ENCODE data around the gene RIMOC1.

RIMOC1 gene

GRCh38 chr5:41924872-41925554 lies 20.9 kb downstream of the RIMOC1 start, which contains the start of gene FBXO4 (continued):
- TF ChIP-seq ZSCAN23 (tag by site-specific recombination; IDR thresholded peaks at IDR 0.05) (0 out of 2 replicates have a peak, but pooled peaks have one; percentile 27), ZEB2 (tag by site-specific recombination; IDR thresholded peaks at IDR 0.05) (peak; percentile 81), ZNF302 (tag by site-specific recombination; IDR thresholded peaks at IDR 0.05; ENCODE audit: low read depth) (no peak), ZNF560 (tag by site-specific recombination; IDR thresholded peaks at IDR 0.05; ENCODE audit: borderline replicate concordance) (no peak), ZNF768 (tag by site-specific recombination; IDR thresholded peaks at IDR 0.05) (peak; percentile 6; the same call in 1 of the 2 replicates), ZNF707 (tag by site-specific recombination; IDR thresholded peaks at IDR 0.05) (no peak), ZBTB8A (tag by site-specific recombination; IDR thresholded peaks at IDR 0.05) (peak; percentile 98), ZNF239 (tag by site-specific recombination; IDR thresholded peaks at IDR 0.05) (0 out of 2 replicates have a peak, but pooled peaks have one; percentile 30), BCL11A (tag by site-specific recombination; IDR thresholded peaks at IDR 0.05; ENCODE audit: low read depth) (no peak), CTCF (tag by site-specific recombination; IDR thresholded peaks at IDR 0.05) (peak; percentile 99), ATF2 (tag by site-specific recombination; IDR thresholded peaks at IDR 0.05; ENCODE audit: low read depth) (peak; percentile 7; the same call in 1 of the 2 replicates), KLF9 (tag by site-specific recombination; IDR thresholded peaks at IDR 0.05; ENCODE audit: low read depth) (peak; percentile 59; the same call in 1 of the 2 replicates), ZBTB1 (tag by site-specific recombination; IDR thresholded peaks at IDR 0.05) (0 out of 2 replicates have a peak, but pooled peaks have one; percentile 15), YY2 (tag by site-specific recombination; IDR thresholded peaks at IDR 0.05) (peak; percentile 93), ZBTB17 (tag by site-specific recombination; IDR thresholded peaks at IDR 0.05) (peak; percentile 91), ZNF624 (tag by site-specific recombination; IDR thresholded peaks at IDR 0.05) (no peak), ZFP69B (tag by site-specific recombination; IDR thresholded peaks at IDR 0.05) (peak; percentile 65; the same call in 1 of the 2 replicates), HOXA7 (CRISPR knock-in tag; IDR thresholded peaks at IDR 0.05; ENCODE audit: borderline replicate concordance) (0 out of 2 replicates have a peak, but pooled peaks have one; percentile 39), ZNF600 (tag by site-specific recombination; IDR thresholded peaks at IDR 0.05) (peak; percentile 82), ZNF398 (tag by site-specific recombination; IDR thresholded peaks at IDR 0.05) (no peak), ZNF843 (tag by site-specific recombination; IDR thresholded peaks at IDR 0.05) (peak; percentile 40; the same call in 1 of the 2 replicates), ZNF670 (tag by site-specific recombination; IDR thresholded peaks at IDR 0.05; ENCODE audit: low read depth) (no peak), ZNF660 (tag by site-specific recombination; IDR thresholded peaks at IDR 0.05) (peak; percentile 74), HIC1 (tag by site-specific recombination; IDR thresholded peaks at IDR 0.05) (peak; percentile 99), SCRT2 (tag by site-specific recombination; IDR thresholded peaks at IDR 0.05) (peak; percentile 52; the same call in 1 of the 2 replicates), ZNF146 (tag by site-specific recombination; IDR thresholded peaks at IDR 0.05) (peak; percentile 9; the same call in 1 of the 2 replicates)
- TF ChIP-seq, protein P1, sequence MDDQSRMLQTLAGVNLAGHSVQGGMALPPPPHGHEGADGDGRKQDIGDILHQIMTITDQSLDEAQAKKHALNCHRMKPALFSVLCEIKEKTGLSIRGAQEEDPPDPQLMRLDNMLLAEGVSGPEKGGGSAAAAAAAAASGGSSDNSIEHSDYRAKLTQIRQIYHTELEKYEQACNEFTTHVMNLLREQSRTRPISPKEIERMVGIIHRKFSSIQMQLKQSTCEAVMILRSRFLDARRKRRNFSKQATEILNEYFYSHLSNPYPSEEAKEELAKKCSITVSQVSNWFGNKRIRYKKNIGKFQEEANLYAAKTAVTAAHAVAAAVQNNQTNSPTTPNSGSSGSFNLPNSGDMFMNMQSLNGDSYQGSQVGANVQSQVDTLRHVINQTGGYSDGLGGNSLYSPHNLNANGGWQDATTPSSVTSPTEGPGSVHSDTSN (CRISPR knock-in tag; IDR thresholded peaks at IDR 0.05) = peak; percentile 91; the same call in 1 of the 2 replicates
- TF ChIP-seq, protein P2, sequence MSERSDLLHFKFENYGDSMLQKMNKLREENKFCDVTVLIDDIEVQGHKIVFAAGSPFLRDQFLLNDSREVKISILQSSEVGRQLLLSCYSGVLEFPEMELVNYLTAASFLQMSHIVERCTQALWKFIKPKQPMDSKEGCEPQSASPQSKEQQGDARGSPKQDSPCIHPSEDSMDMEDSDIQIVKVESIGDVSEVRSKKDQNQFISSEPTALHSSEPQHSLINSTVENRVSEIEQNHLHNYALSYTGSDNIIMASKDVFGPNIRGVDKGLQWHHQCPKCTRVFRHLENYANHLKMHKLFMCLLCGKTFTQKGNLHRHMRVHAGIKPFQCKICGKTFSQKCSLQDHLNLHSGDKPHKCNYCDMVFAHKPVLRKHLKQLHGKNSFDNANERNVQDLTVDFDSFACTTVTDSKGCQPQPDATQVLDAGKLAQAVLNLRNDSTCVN (tag by site-specific recombination; optimal IDR thresholded peaks at IDR 0.05) = peak; percentile 97
- TF ChIP-seq, protein P3, sequence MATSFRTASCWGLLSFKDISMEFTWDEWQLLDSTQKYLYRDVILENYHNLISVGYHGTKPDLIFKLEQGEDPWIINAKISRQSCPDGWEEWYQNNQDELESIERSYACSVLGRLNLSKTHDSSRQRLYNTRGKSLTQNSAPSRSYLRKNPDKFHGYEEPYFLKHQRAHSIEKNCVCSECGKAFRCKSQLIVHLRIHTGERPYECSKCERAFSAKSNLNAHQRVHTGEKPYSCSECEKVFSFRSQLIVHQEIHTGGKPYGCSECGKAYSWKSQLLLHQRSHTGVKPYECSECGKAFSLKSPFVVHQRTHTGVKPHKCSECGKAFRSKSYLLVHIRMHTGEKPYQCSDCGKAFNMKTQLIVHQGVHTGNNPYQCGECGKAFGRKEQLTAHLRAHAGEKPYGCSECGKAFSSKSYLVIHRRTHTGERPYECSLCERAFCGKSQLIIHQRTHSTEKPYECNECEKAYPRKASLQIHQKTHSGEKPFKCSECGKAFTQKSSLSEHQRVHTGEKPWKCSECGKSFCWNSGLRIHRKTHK (tag by site-specific recombination; IDR thresholded peaks at IDR 0.05) = no peak
